Spleen (tissue), 11 donors: ENCODE measurements around the gene PCSK9. TPM values are rescaled to one million over a fixed set of nuclear protein-coding genes. Genes with fewer than 3 reads are reported as not detected.

ENCODE experiments used
- DNase-seq: peaks from one replicate; pipeline ENCODE4 v3.0.0-alpha.2; 2020
- H3K27ac ChIP-seq, 8 donors: fragments of 200-600 bp; sonication (generic) in 7 of 8; 1 replicate in 4 of 8; 2 replicates in 4 of 8; pipeline versions ENCODE4 v1.5.0 to v1.8.0; 2016 to 2021; ENCODE audit warnings: inconsistent platforms in 4 of 8, mild to moderate bottlenecking in 4 of 8, moderate library complexity in 1 of 8
- H3K27me3 ChIP-seq, 7 donors: fragments of 200-600 bp; sonication (generic) in 6 of 7; replicated peaks in 1 of 7; 1 replicate in 4 of 7; 2 replicates in 3 of 7; pipeline versions ENCODE4 v1.5.0 to v1.8.0; 2016 to 2021; ENCODE audit warnings: inconsistent platforms in 3 of 7, mild to moderate bottlenecking in 1 of 7
- H3K36me3 ChIP-seq, 6 donors: fragments of 200-600 bp; sonication (generic) in 5 of 6; 1 replicate in 4 of 6; 2 replicates in 2 of 6; pipeline versions ENCODE4 v1.5.0 to v1.8.0; 2016 to 2021; ENCODE audit warnings: inconsistent platforms in 2 of 6
- H3K4me1 ChIP-seq, 6 donors: fragments of 200-600 bp; sonication (generic) in 5 of 6; 1 replicate in 3 of 6; 2 replicates in 3 of 6; pipeline versions ENCODE4 v1.5.0 to v1.8.0; 2016 to 2021; ENCODE audit warnings: inconsistent platforms in 3 of 6
- H3K4me3 ChIP-seq, 8 donors: fragments of 200-600 bp; sonication (generic) in 7 of 8; 1 replicate in 4 of 8; 2 replicates in 4 of 8; pipeline versions ENCODE4 v1.5.0 to v1.8.0; 2016 to 2021; ENCODE audit warnings: inconsistent platforms in 4 of 8, mild to moderate bottlenecking in 4 of 8, moderate library complexity in 2 of 8
- H3K9me3 ChIP-seq, 8 donors: fragments of 200-600 bp; sonication (generic) in 7 of 8; 1 replicate in 4 of 8; 2 replicates in 4 of 8; pipeline versions ENCODE4 v1.5.0 to v1.8.0; 2016 to 2021; ENCODE audit warnings: inconsistent platforms in 4 of 8
- CTCF ChIP-seq, 11 experiments: fragments of 200-600 bp in 7 of 11; fragments of 450-650 bp in 4 of 11; sonication (generic) in 4 of 11; IDR thresholded peaks in 8 of 11; conservative IDR thresholded peaks in 3 of 11; 1 replicate in 7 of 11; 2 replicates in 4 of 11; pipeline versions ENCODE4 v1.4.0 to v1.8.0; 2016 to 2021; ENCODE audit warnings: antibody characterized with exemption in 11 of 11, inconsistent platforms in 4 of 11, mild to moderate bottlenecking in 1 of 11
- POLR2A ChIP-seq, 3 donors: fragments of 450-650 bp; IDR thresholded peaks; one replicate each; pipeline ENCODE4 v1.5.1; 2017; ENCODE audit warnings: antibody characterized with exemption in 3 of 3, mild to moderate bottlenecking in 1 of 3
- POLR2AphosphoS5 ChIP-seq, 3 donors: sonication (generic); formaldehyde crosslinking; IDR thresholded peaks; one replicate each; pipeline ENCODE4 v1.5.1; 2017; ENCODE audit warnings: antibody characterized with exemption in 3 of 3
- WGBS, 5 donors: extraction: QIAGEN DNeasy Blood & Tissue Kit in 3 of 5; methylation state at CpG; one replicate each; pipeline versions ENCODE4 v1.1.5 to v1.1.7; 2013 to 2018; 5-methylcytosine and 5-hydroxymethylcytosine counted together
- intact Hi-C: fragments of 100-400 bp; cut with DNase I; formaldehyde crosslinking; loops from one replicate; pipeline ENCODE4 v1.15.0; 2023; ENCODE audit warnings: low total_unique reads
- polyA plus RNA-seq, 3 donors: library from polyadenylated mRNA; stranded (reverse); fragments of 200-250 nt; gene quantifications; one replicate each; pipeline ENCODE4 v1.2.1, GENCODE V29; 2013
- total RNA-seq, 7 donors: library from RNA; depleted of rRNA in 3 of 7; stranded (reverse); fragments of >200 nt in 3 of 7; fragmentation: NEBNext Ultra II Directional in 4 of 7; extraction: Animal tissue kit (Norgen Biotek cat#: 25700) in 4 of 7; gene quantifications; one replicate each; pipeline versions ENCODE4 v1.1.0 to v1.2.1, GENCODE V29; 2016 to 2021
- donor health status: healthy with polysubstance abuse.
- donor health status: DM: no; HTN: no; CAD: no; lungs with moderate emphysema.
- donor health status: DM: no; HTN: no; CAD: no.
- donor health status: Bipolar disorder and iron deficiency.
- donor health status: healthy.
- donor health status: DM: no; HTN: no; CAD: no.
- donor health status: DM: yes; HTN: yes; CAD: no.

Gene PCSK9
- total and polyA plus RNA-seq, 10 donors = 0.03 to 0.85 (median 0.18) TPM; not detected in 3

GRCh38 chr1:55062801-55063576 lies 23.6 kb downstream of the PCSK9 start:
- WGBS, 5 donors = 90 to 94% (median 92%) methylated on average over 23 to 29 of the region's 29 CpGs
- intact Hi-C loops = no loop called here
- no peak for TF ChIP-seq CTCF (IDR thresholded peaks at IDR 0.05 in 8 of 11, conservative IDR thresholded peaks at IDR 0.05 in 3 of 11)
- no peak for TF ChIP-seq POLR2A (IDR thresholded peaks at IDR 0.05)
- TF ChIP-seq POLR2AphosphoS5 (IDR thresholded peaks at IDR 0.05) = no peak
- Histone ChIP-seq H3K4me3 (no peak overlapping the region), H3K9me3 (no peaks in the 10 kb centered on the region), H3K27me3 (no peaks in the 10 kb centered on the region), H3K27ac (no peak overlapping the region), H3K4me1 (no peaks in the 10 kb centered on the region), H3K36me3 (peaks cover 0 to 90% (median 18%) of the 10 kb centered on the region in 6 donors)
- no peak for DNase-seq

GRCh38 chr1:55063577-55063942 lies 24.2 kb downstream of the PCSK9 start:
- no peak overlapping the region for H3K27ac ChIP-seq
- no peaks in the 10 kb centered on the region for H3K27me3 ChIP-seq
- no peak overlapping the region for H3K4me3 ChIP-seq
- no peak for DNase-seq
- H3K4me1 ChIP-seq = no peaks in the 10 kb centered on the region
- H3K36me3 ChIP-seq = peaks cover 0 to 90% (median 24%) of the 10 kb centered on the region in 6 donors
- no peaks in the 10 kb centered on the region for H3K9me3 ChIP-seq
- intact Hi-C loops = no loop called here
- 88 to 95% (median 93%) methylated on average over 9 of the region's 9 CpGs for WGBS, 5 donors
- TF ChIP-seq POLR2A (IDR thresholded peaks at IDR 0.05) (no peak), POLR2AphosphoS5 (IDR thresholded peaks at IDR 0.05) (no peak), CTCF (IDR thresholded peaks at IDR 0.05 in 8 of 11, conservative IDR thresholded peaks at IDR 0.05 in 3 of 11) (no peak)

- Histone ChIP-seq H3K4me1 (no peaks in the 10 kb centered on the region), H3K27me3 (no peaks in the 10 kb centered on the region), H3K27ac (no peak overlapping the region), H3K9me3 (no peaks in the 10 kb centered on the region), H3K4me3 (no peak overlapping the region), H3K36me3 (peaks cover 0 to 90% (median 29%) of the 10 kb centered on the region in 6 donors)
- intact Hi-C loops = no loop called here
- TF ChIP-seq POLR2A (IDR thresholded peaks at IDR 0.05) (no peak), CTCF (IDR thresholded peaks at IDR 0.05 in 8 of 11, conservative IDR thresholded peaks at IDR 0.05 in 3 of 11) (no peak), POLR2AphosphoS5 (IDR thresholded peaks at IDR 0.05) (peak in 1 of 3 donors; percentile 12)
- 66 to 74% (median 68%) methylated on average over 12 of the region's 12 CpGs for WGBS, 5 donors
- DNase-seq = peak; percentile 58
Measured at GRCh38 chr1:55064071-55064581, 24.8 kb downstream of the PCSK9 start.

GRCh38 chr1:55064861-55065263 lies 25.5 kb downstream of the PCSK9 start:
- TF ChIP-seq CTCF (IDR thresholded peaks at IDR 0.05 in 8 of 11, conservative IDR thresholded peaks at IDR 0.05 in 3 of 11) (no peak), POLR2A (IDR thresholded peaks at IDR 0.05) (no peak), POLR2AphosphoS5 (IDR thresholded peaks at IDR 0.05) (no peak)
- intact Hi-C loops = no loop called here
- Histone ChIP-seq H3K9me3 (no peaks in the 10 kb centered on the region), H3K36me3 (peaks cover 0 to 92% (median 37%) of the 10 kb centered on the region in 6 donors), H3K27me3 (no peaks in the 10 kb centered on the region), H3K4me1 (no peaks in the 10 kb centered on the region), H3K27ac (no peak overlapping the region), H3K4me3 (no peak overlapping the region)
- 71 to 92% (median 88%) methylated on average over 2 of the region's 2 CpGs for WGBS, 5 donors
- no peak for DNase-seq
